Tibial nerve (tissue), 4 donors: Measurements from ENCODE around the gene NUP107. TPM values are rescaled to one million over a fixed set of nuclear protein-coding genes. Genes with fewer than 3 reads are reported as not detected.

ENCODE experiments used
- DNase-seq, 2 donors: peaks; one replicate each; pipeline ENCODE4 v3.0.0-alpha.2; 2019; ENCODE audit warnings: low spot score in 2 of 2
- H3K27ac ChIP-seq, 4 donors: fragments of 200-600 bp; sonication (generic) in 3 of 4; one replicate each; pipeline ENCODE4 v1.5.1; 2017 to 2019; ENCODE audit warnings: mild to moderate bottlenecking in 1 of 4
- H3K27me3 ChIP-seq, 2 donors: fragments of 200-600 bp; sonication (generic) in 1 of 2; one replicate each; pipeline versions ENCODE4 v1.5.1 to v1.6.0; 2017 to 2019
- H3K36me3 ChIP-seq, 3 donors: fragments of 200-600 bp; sonication (generic); one replicate each; pipeline ENCODE4 v1.5.1; 2018 to 2019
- H3K4me1 ChIP-seq, 4 donors: fragments of 200-600 bp; sonication (generic) in 3 of 4; one replicate each; pipeline ENCODE4 v1.5.1; 2017 to 2019
- H3K4me3 ChIP-seq, 4 donors: fragments of 200-600 bp; sonication (generic) in 3 of 4; one replicate each; pipeline ENCODE4 v1.5.1; 2017 to 2019; ENCODE audit warnings: mild to moderate bottlenecking in 1 of 4, moderate library complexity in 1 of 4
- H3K9me3 ChIP-seq, 4 donors: fragments of 200-600 bp; sonication (generic) in 3 of 4; one replicate each; pipeline ENCODE4 v1.5.1; 2017 to 2019
- EP300 ChIP-seq, 2 donors: sonication (generic); formaldehyde crosslinking; IDR thresholded peaks; one replicate each; pipeline ENCODE4 v1.6.1; 2017; ENCODE audit warnings: antibody characterized with exemption in 2 of 2, mild to moderate bottlenecking in 1 of 2
- POLR2A ChIP-seq, 2 donors: fragments of 450-650 bp; IDR thresholded peaks; one replicate each; pipeline ENCODE4 v1.6.1; 2017; ENCODE audit warnings: antibody characterized with exemption in 2 of 2, mild to moderate bottlenecking in 2 of 2, moderate library complexity in 2 of 2
- WGBS, 2 donors: methylation state at CpG; one replicate each; pipeline ENCODE4 v1.1.5; 2018; 5-methylcytosine and 5-hydroxymethylcytosine counted together
- total RNA-seq, 4 donors: library from RNA; depleted of rRNA; stranded (reverse); fragments of >200 nt; gene quantifications; one replicate each; pipeline ENCODE4 v1.1.0, GENCODE V29; 2016
- TF ChIP-seq, protein P1 (sequence below), 5 experiments: fragments of 200-600 bp in 3 of 5; fragments of 450-650 bp in 2 of 5; sonication (generic) in 3 of 5; IDR thresholded peaks; one replicate each; pipeline ENCODE4 v1.5.1; 2016 to 2019; ENCODE audit warnings: antibody characterized with exemption in 5 of 5, mild to moderate bottlenecking in 3 of 5, moderate library complexity in 2 of 5

Gene NUP107
- total RNA-seq, 4 donors from 2014 or later: 30.3 to 38.0 (median 31.6) TPM

DNA sequence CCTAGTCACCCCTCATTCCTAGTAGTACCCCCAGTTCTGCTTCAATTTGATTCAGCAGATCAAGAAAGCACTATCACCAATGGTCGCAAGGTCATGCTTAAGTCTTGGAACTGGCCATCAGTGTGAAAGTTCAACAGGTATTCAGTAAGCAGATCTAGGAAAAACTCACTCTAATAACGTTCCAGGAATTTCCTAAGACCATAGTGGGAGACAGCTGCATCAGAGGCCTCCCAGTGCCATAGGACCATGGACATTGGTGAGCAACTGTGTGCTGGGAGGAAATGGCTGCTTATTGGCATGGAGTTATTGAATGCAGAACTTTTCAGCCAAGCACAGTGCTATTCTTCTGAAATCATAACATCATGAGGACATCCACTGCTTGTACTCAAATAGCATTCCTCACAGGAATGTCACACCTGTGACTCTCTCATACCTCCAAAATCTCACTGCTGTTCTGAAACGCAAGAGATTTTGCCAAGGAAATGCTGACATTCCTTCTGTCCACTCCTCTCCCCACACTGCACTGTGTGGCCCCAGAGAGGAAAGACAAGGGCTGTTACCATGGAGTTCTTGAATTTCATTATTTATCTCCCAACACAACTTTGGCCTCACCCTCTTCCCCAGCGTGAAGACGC lies 90.3 kb downstream of the NUP107 start:
- H3K27me3 ChIP-seq: no peaks in the 10 kb centered on the region
- no peak overlapping the region for H3K4me3 ChIP-seq
- WGBS, 2 donors: 79 to 86% methylated on average over 5 of the region's 5 CpGs
- H3K4me1 ChIP-seq: no peaks in the 10 kb centered on the region
- no peak for DNase-seq
- H3K36me3 ChIP-seq: peaks cover 0 to 8% (median 0%) of the 10 kb centered on the region in 3 donors
- no peaks in the 10 kb centered on the region for H3K9me3 ChIP-seq
- H3K27ac ChIP-seq: no peak overlapping the region
- TF ChIP-seq POLR2A (IDR thresholded peaks at IDR 0.05) (no peak), EP300 (IDR thresholded peaks at IDR 0.05) (no peak)
- TF ChIP-seq, protein P1, sequence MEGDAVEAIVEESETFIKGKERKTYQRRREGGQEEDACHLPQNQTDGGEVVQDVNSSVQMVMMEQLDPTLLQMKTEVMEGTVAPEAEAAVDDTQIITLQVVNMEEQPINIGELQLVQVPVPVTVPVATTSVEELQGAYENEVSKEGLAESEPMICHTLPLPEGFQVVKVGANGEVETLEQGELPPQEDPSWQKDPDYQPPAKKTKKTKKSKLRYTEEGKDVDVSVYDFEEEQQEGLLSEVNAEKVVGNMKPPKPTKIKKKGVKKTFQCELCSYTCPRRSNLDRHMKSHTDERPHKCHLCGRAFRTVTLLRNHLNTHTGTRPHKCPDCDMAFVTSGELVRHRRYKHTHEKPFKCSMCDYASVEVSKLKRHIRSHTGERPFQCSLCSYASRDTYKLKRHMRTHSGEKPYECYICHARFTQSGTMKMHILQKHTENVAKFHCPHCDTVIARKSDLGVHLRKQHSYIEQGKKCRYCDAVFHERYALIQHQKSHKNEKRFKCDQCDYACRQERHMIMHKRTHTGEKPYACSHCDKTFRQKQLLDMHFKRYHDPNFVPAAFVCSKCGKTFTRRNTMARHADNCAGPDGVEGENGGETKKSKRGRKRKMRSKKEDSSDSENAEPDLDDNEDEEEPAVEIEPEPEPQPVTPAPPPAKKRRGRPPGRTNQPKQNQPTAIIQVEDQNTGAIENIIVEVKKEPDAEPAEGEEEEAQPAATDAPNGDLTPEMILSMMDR (IDR thresholded peaks at IDR 0.05): no peak

- DNase-seq: no peak
- peaks cover 0 to 8% (median 0%) of the 10 kb centered on the region in 3 donors for H3K36me3 ChIP-seq
- no peaks in the 10 kb centered on the region for H3K4me1 ChIP-seq
- H3K9me3 ChIP-seq: no peaks in the 10 kb centered on the region
- no peak overlapping the region for H3K27ac ChIP-seq
- no peaks in the 10 kb centered on the region for H3K27me3 ChIP-seq
- no peak overlapping the region for H3K4me3 ChIP-seq
- TF ChIP-seq, protein P1 (IDR thresholded peaks at IDR 0.05): no peak
These were observed 92.5 kb downstream of the NUP107 start for GRCh38 chr12:68779280-68779679.

GRCh38 chr12:68780731-68781130 lies 94.0 kb downstream of the NUP107 start:
- DNase-seq: no peak
- no peaks in the 10 kb centered on the region for H3K27me3 ChIP-seq
- peaks cover 0 to 8% (median 0%) of the 10 kb centered on the region in 3 donors for H3K36me3 ChIP-seq
- H3K9me3 ChIP-seq: no peaks in the 10 kb centered on the region
- peaks cover 0 to 7% (median under 1%) of the 10 kb centered on the region in 4 donors for H3K4me1 ChIP-seq
- TF ChIP-seq EP300 (IDR thresholded peaks at IDR 0.05) (peak in 1 of 2 donors; percentile 23), POLR2A (IDR thresholded peaks at IDR 0.05) (no peak)
- TF ChIP-seq, protein P1 (IDR thresholded peaks at IDR 0.05): no peak
- H3K27ac ChIP-seq: peak overlapping the region in 2 of 4 donors; percentile 54 to 78
- 52% methylated on average over 6 of the region's 6 CpGs for WGBS, 2 donors
- no peak overlapping the region for H3K4me3 ChIP-seq

GRCh38 chr12:68781728-68782127 lies 95.0 kb downstream of the NUP107 start:
- Histone ChIP-seq H3K27ac (peak overlapping the region in 2 of 4 donors; percentile 54 to 78), H3K27me3 (no peaks in the 10 kb centered on the region), H3K36me3 (peaks cover 0 to 8% (median 0%) of the 10 kb centered on the region in 3 donors), H3K4me3 (no peak overlapping the region), H3K4me1 (peaks cover 0 to 15% (median 5%) of the 10 kb centered on the region in 4 donors), H3K9me3 (no peaks in the 10 kb centered on the region)
- DNase-seq: no peak
- 93 to 95% methylated on average over 6 of the region's 6 CpGs for WGBS, 2 donors
- TF ChIP-seq POLR2A (IDR thresholded peaks at IDR 0.05): no peak
- TF ChIP-seq, protein P1 (IDR thresholded peaks at IDR 0.05): no peak
- TF ChIP-seq EP300 (IDR thresholded peaks at IDR 0.05): no peak

- H3K4me3 ChIP-seq: no peak overlapping the region
- no peaks in the 10 kb centered on the region for H3K36me3 ChIP-seq
- TF ChIP-seq, protein P1 (IDR thresholded peaks at IDR 0.05): no peak
- TF ChIP-seq EP300 (IDR thresholded peaks at IDR 0.05): peak in 1 of 2 donors; percentile 13
- no peak for TF ChIP-seq POLR2A (IDR thresholded peaks at IDR 0.05)
- no peak for DNase-seq
- H3K4me1 ChIP-seq: peaks cover 0 to 28% (median 20%) of the 10 kb centered on the region in 4 donors
- H3K27ac ChIP-seq: no peak overlapping the region
- 64 to 75% methylated on average over 8 of the region's 8 CpGs for WGBS, 2 donors
- H3K9me3 ChIP-seq: no peaks in the 10 kb centered on the region
- H3K27me3 ChIP-seq: no peaks in the 10 kb centered on the region
These were observed 97.2 kb downstream of the NUP107 start for GRCh38 chr12:68784015-68784414.
